Liver (tissue), 3 donors: ENCODE measurements around the gene EIF3K.

Experiments
- CTCF ChIP-seq: fragments of 150-350 bp; IDR thresholded peaks from 2 replicates; pipeline ENCODE4 v1.5.1; 2017; ENCODE audit warnings: improper control_type of control experiment, low read depth, low read length; ENCODE audit not compliant: missing input control
- EGR1 ChIP-seq, 2 donors: IDR thresholded peaks; 2 replicates each; pipeline ENCODE4 v1.6.1; 2016 to 2018; ENCODE audit warnings: antibody characterized with exemption in 2 of 2, low read depth in 2 of 2
- JUND ChIP-seq, 2 donors: IDR thresholded peaks; 2 replicates each; pipeline ENCODE4 v1.6.1; 2016; ENCODE audit warnings: antibody characterized with exemption in 2 of 2
- MAX ChIP-seq: IDR thresholded peaks from 2 replicates; pipeline ENCODE4 v1.6.1; 2016; ENCODE audit warnings: antibody characterized with exemption
- RAD21 ChIP-seq, 2 donors: IDR thresholded peaks; 2 replicates each; pipeline ENCODE4 v1.6.1; 2016; ENCODE audit warnings: antibody characterized with exemption in 2 of 2, mild to moderate bottlenecking in 2 of 2
- REST ChIP-seq: IDR thresholded peaks from 2 replicates; pipeline ENCODE4 v1.6.1; 2016; ENCODE audit warnings: antibody characterized with exemption, mild to moderate bottlenecking
- SP1 ChIP-seq: IDR thresholded peaks from 2 replicates; pipeline ENCODE4 v1.6.1; 2018; ENCODE audit warnings: antibody characterized with exemption, mild to moderate bottlenecking
- TAF1 ChIP-seq: conservative IDR thresholded peaks from 2 replicates; pipeline ENCODE4 v1.6.1; 2016; ENCODE audit warnings: antibody characterized with exemption, mild to moderate bottlenecking
- YY1 ChIP-seq: IDR thresholded peaks from 2 replicates; pipeline ENCODE4 v1.6.1; 2016; ENCODE audit warnings: antibody characterized with exemption, mild to moderate bottlenecking
- ZBTB33 ChIP-seq: IDR thresholded peaks from 2 replicates; pipeline ENCODE4 v1.6.1; 2016; ENCODE audit warnings: antibody characterized with exemption
- donor health status: healthy.
- donor health status: healthy.

- TF ChIP-seq CTCF (no peak), MAX (no peak), JUND (IDR thresholded peaks at IDR 0.05) (no peak), TAF1 (no peak), YY1 (no peak), REST (no peak), SP1 (no peak), ZBTB33 (no peak), EGR1 (IDR thresholded peaks at IDR 0.05; ENCODE audit: low read depth in 2 of 2) (no peak), RAD21 (IDR thresholded peaks at IDR 0.05) (no peak)
These were observed 41.7 kb downstream of the EIF3K start for GRCh38 chr19:38660724-38661123.
